ENCODE results near the gene ANKRD44. TPM values are rescaled to one million over a fixed set of nuclear protein-coding genes. Genes with fewer than 3 reads are reported as not detected.

ANKRD44 gene
- total RNA-seq, 1 experiment from 2014 or later, result 0.68 TPM

- TF ChIP-seq ZNF532 (CRISPR knock-in tag; IDR thresholded peaks at IDR 0.05; ENCODE audit: borderline replicate concordance) (no peak), ATF1 (CRISPR knock-in tag; IDR thresholded peaks at IDR 0.05) (no peak), TCF7 (CRISPR knock-in tag; IDR thresholded peaks at IDR 0.05; ENCODE audit: low read depth) (no peak), HMGA2 (CRISPR knock-in tag; IDR thresholded peaks at IDR 0.05) (no peak), ZNF416 (CRISPR knock-in tag; IDR thresholded peaks at IDR 0.05) (no peak), FOXJ3 (CRISPR knock-in tag; IDR thresholded peaks at IDR 0.05; ENCODE audit: borderline replicate concordance) (no peak), CREB1 (CRISPR knock-in tag; IDR thresholded peaks at IDR 0.05) (no peak)
- TF ChIP-seq, protein P1, sequence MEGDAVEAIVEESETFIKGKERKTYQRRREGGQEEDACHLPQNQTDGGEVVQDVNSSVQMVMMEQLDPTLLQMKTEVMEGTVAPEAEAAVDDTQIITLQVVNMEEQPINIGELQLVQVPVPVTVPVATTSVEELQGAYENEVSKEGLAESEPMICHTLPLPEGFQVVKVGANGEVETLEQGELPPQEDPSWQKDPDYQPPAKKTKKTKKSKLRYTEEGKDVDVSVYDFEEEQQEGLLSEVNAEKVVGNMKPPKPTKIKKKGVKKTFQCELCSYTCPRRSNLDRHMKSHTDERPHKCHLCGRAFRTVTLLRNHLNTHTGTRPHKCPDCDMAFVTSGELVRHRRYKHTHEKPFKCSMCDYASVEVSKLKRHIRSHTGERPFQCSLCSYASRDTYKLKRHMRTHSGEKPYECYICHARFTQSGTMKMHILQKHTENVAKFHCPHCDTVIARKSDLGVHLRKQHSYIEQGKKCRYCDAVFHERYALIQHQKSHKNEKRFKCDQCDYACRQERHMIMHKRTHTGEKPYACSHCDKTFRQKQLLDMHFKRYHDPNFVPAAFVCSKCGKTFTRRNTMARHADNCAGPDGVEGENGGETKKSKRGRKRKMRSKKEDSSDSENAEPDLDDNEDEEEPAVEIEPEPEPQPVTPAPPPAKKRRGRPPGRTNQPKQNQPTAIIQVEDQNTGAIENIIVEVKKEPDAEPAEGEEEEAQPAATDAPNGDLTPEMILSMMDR (IDR thresholded peaks at IDR 0.05), result no peak
- TF ChIP-seq, protein P2, sequence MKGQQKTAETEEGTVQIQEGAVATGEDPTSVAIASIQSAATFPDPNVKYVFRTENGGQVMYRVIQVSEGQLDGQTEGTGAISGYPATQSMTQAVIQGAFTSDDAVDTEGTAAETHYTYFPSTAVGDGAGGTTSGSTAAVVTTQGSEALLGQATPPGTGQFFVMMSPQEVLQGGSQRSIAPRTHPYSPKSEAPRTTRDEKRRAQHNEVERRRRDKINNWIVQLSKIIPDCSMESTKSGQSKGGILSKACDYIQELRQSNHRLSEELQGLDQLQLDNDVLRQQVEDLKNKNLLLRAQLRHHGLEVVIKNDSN (CRISPR knock-in tag; IDR thresholded peaks at IDR 0.05), result no peak
- TF ChIP-seq, protein P3, sequence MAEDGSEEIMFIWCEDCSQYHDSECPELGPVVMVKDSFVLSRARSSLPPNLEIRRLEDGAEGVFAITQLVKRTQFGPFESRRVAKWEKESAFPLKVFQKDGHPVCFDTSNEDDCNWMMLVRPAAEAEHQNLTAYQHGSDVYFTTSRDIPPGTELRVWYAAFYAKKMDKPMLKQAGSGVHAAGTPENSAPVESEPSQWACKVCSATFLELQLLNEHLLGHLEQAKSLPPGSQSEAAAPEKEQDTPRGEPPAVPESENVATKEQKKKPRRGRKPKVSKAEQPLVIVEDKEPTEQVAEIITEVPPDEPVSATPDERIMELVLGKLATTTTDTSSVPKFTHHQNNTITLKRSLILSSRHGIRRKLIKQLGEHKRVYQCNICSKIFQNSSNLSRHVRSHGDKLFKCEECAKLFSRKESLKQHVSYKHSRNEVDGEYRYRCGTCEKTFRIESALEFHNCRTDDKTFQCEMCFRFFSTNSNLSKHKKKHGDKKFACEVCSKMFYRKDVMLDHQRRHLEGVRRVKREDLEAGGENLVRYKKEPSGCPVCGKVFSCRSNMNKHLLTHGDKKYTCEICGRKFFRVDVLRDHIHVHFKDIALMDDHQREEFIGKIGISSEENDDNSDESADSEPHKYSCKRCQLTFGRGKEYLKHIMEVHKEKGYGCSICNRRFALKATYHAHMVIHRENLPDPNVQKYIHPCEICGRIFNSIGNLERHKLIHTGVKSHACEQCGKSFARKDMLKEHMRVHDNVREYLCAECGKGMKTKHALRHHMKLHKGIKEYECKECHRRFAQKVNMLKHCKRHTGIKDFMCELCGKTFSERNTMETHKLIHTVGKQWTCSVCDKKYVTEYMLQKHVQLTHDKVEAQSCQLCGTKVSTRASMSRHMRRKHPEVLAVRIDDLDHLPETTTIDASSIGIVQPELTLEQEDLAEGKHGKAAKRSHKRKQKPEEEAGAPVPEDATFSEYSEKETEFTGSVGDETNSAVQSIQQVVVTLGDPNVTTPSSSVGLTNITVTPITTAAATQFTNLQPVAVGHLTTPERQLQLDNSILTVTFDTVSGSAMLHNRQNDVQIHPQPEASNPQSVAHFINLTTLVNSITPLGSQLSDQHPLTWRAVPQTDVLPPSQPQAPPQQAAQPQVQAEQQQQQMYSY (CRISPR knock-in tag; IDR thresholded peaks at IDR 0.05), result no peak
These were observed 101.7 kb downstream of the ANKRD44 start (continued) for GRCh38 chr2:197208841-197209240.

GRCh38 chr2:197208024-197208423, 102.6 kb downstream of the ANKRD44 start:
- no peak overlapping the region for H3K27ac Mint-ChIP-seq
- ChIA-PET CTCF (no interaction called here), POLR2A (no interaction called here)
- TF ChIP-seq NR1H2 (CRISPR knock-in tag; IDR thresholded peaks at IDR 0.05) (no peak), NFE2L1 (CRISPR knock-in tag; IDR thresholded peaks at IDR 0.05) (no peak), ZNF512 (CRISPR knock-in tag; IDR thresholded peaks at IDR 0.05; ENCODE audit: borderline replicate concordance) (no peak), TEAD4 (CRISPR knock-in tag; IDR thresholded peaks at IDR 0.05) (no peak), ARID4B (CRISPR knock-in tag; IDR thresholded peaks at IDR 0.05; ENCODE audit: borderline replicate concordance) (no peak), ESRRA (CRISPR knock-in tag; IDR thresholded peaks at IDR 0.05; ENCODE audit: borderline replicate concordance) (no peak), ZNF219 (CRISPR knock-in tag; IDR thresholded peaks at IDR 0.05; ENCODE audit: borderline replicate concordance) (no peak), TCF7 (CRISPR knock-in tag; IDR thresholded peaks at IDR 0.05; ENCODE audit: low read depth) (no peak)
- TF ChIP-seq, protein P4, sequence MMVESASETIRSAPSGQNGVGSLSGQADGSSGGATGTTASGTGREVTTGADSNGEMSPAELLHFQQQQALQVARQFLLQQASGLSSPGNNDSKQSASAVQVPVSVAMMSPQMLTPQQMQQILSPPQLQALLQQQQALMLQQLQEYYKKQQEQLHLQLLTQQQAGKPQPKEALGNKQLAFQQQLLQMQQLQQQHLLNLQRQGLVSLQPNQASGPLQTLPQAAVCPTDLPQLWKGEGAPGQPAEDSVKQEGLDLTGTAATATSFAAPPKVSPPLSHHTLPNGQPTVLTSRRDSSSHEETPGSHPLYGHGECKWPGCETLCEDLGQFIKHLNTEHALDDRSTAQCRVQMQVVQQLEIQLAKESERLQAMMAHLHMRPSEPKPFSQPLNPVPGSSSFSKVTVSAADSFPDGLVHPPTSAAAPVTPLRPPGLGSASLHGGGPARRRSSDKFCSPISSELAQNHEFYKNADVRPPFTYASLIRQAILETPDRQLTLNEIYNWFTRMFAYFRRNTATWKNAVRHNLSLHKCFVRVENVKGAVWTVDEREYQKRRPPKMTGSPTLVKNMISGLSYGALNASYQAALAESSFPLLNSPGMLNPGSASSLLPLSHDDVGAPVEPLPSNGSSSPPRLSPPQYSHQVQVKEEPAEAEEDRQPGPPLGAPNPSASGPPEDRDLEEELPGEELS (CRISPR knock-in tag; IDR thresholded peaks at IDR 0.05), result no peak
- ATAC-seq, result no peak
- no peak overlapping the region for H3K4me3 Mint-ChIP-seq
- DNase-seq (ENCODE audit: low spot score), result no peak
- H3K36me3 Mint-ChIP-seq, result no peaks in the 10 kb centered on the region
- no peaks in the 10 kb centered on the region; the same call in 1 of the 2 replicates for H3K27me3 Mint-ChIP-seq (ENCODE audit: low read depth)
- H3K4me1 Mint-ChIP-seq, result no peaks in the 10 kb centered on the region
- peaks cover 5% of the 10 kb centered on the region for H3K9me3 Mint-ChIP-seq
